Measurements from ENCODE around the gene HLA-C. TPM values are rescaled to one million over a fixed set of nuclear protein-coding genes. Genes with fewer than 3 reads are reported as not detected.

Gene HLA-C
- total RNA-seq, 2 experiments from 2014 or later = 1,977 to 1,996 TPM

GRCh38 chr6:31272836-31273626, 1.1 kb upstream of the HLA-C start:
- peaks cover 35% of the 10 kb centered on the region for H3K36me3 ChIP-seq (ENCODE audit: insufficient read depth, low read length)
- H3K4me3 ChIP-seq (ENCODE audit: low read length) = peak overlapping the region; percentile 79
- peak overlapping the region; percentile 98 for H3K4me3 Mint-ChIP-seq
- peak overlapping the region; percentile 100 for H3K27ac Mint-ChIP-seq
- H3K9me3 Mint-ChIP-seq = no peaks in the 10 kb centered on the region
- no peaks in the 10 kb centered on the region for H3K9me3 ChIP-seq (ENCODE audit: control insufficient read depth in 1 of 2, insufficient read depth in 1 of 2, low read length in 2 of 2)
- peaks cover 4% of the 10 kb centered on the region for H3K27me3 Mint-ChIP-seq
- ATAC-seq (ENCODE audit: poor library complexity) = no peak
- H3K4me1 ChIP-seq (ENCODE audit: insufficient read depth, low read length) = peaks cover 46% of the 10 kb centered on the region
- peaks cover 53% of the 10 kb centered on the region for H3K4me1 Mint-ChIP-seq (ENCODE audit: low read depth)
- intact Hi-C loops (cut with DNase I, micrococcal nuclease) = loop anchor here (1.0 to 5.0 kb wide), 3 partner anchors 34 to 84 kb away; partner anchors contain the start of gene HLA-B (in 1 of the 2)
- peak overlapping the region; percentile 96 to 98 for H3K27ac ChIP-seq (ENCODE audit: low read depth in 1 of 2, low read length in 2 of 2)
- ChIA-PET CTCF (interaction anchor here (1.4 to 2.3 kb wide), 2 partner anchors 76 to 94 kb away, joined by 3 to 8 read pairs; no protein-coding TSS in a partner anchor), POLR2A (interaction anchor here (0.6 to 7.0 kb wide), 18 partner anchors 11 to 1699 kb away, joined by 3 to 97 read pairs (median 4); partner anchors contain the start of genes MRPS18B and TCF19)
- DNase-seq = peak in 10 of 14 experiments; percentile 16 to 69 (median 34)
- H3K27me3 ChIP-seq (ENCODE audit: control insufficient read depth in 1 of 2, insufficient read depth in 2 of 2, low read length in 2 of 2) = no peaks in the 10 kb centered on the region
- no peak for TF ChIP-seq CTCF (IDR thresholded peaks at IDR 0.05)
- peaks cover 52% of the 10 kb centered on the region for H3K36me3 Mint-ChIP-seq (ENCODE audit: low read depth)

- peaks cover 52% of the 10 kb centered on the region for H3K4me1 ChIP-seq (ENCODE audit: insufficient read depth, low read length)
- CTCF ChIA-PET = interaction anchor here (2.3 kb wide), 1 partner anchor 75 kb away, joined by 8 read pairs; no protein-coding TSS in a partner anchor
Observed at GRCh38 chr6:31272436-31272835, 544 bp upstream of the HLA-C start.

More at GRCh38 chr6:31272436-31272835, 544 bp upstream of the HLA-C start:
- peak; percentile 13 for ATAC-seq (ENCODE audit: poor library complexity)
- Histone ChIP-seq H3K27ac (ENCODE audit: low read depth in 1 of 2, low read length in 2 of 2) (peak overlapping the region; percentile 96 to 98), H3K4me3 (ENCODE audit: low read length) (peak overlapping the region; percentile 79), H3K36me3 (ENCODE audit: insufficient read depth, low read length) (peaks cover 39% of the 10 kb centered on the region), H3K27me3 (ENCODE audit: control insufficient read depth in 1 of 2, insufficient read depth in 2 of 2, low read length in 2 of 2) (no peaks in the 10 kb centered on the region), H3K9me3 (ENCODE audit: control insufficient read depth in 1 of 2, insufficient read depth in 1 of 2, low read length in 2 of 2) (no peaks in the 10 kb centered on the region)
- H3K27me3 Mint-ChIP-seq = no peaks in the 10 kb centered on the region
- peak overlapping the region; percentile 100 for H3K27ac Mint-ChIP-seq
- peaks cover 58% of the 10 kb centered on the region for H3K36me3 Mint-ChIP-seq (ENCODE audit: low read depth)
- peak in 3 of 14 experiments; percentile 33 to 64 (median 41) for DNase-seq
- no peak for TF ChIP-seq CTCF (IDR thresholded peaks at IDR 0.05)
- POLR2A ChIA-PET = interaction anchor here (0.6 to 7.0 kb wide), 18 partner anchors 10 to 1700 kb away, joined by 3 to 97 read pairs (median 4); partner anchors contain the start of genes MRPS18B and TCF19
- intact Hi-C loops (cut with DNase I, micrococcal nuclease) = loop anchor here (1.0 to 5.0 kb wide), 3 partner anchors 35 to 84 kb away; partner anchors contain the start of gene HLA-B (in 1 of the 2)
- H3K9me3 Mint-ChIP-seq = no peaks in the 10 kb centered on the region
- H3K4me1 Mint-ChIP-seq (ENCODE audit: low read depth) = peaks cover 59% of the 10 kb centered on the region
- peak overlapping the region; percentile 98 for H3K4me3 Mint-ChIP-seq

Measured in CD4-positive, alpha-beta T cell (primary cell).